ENCODE measurements around the gene MARCHF9. TPM values are rescaled to one million over a fixed set of nuclear protein-coding genes. Genes with fewer than 3 reads are reported as not detected.

The MARCHF9 gene
- total RNA-seq, 1 donor, result 0.72 TPM

DNA sequence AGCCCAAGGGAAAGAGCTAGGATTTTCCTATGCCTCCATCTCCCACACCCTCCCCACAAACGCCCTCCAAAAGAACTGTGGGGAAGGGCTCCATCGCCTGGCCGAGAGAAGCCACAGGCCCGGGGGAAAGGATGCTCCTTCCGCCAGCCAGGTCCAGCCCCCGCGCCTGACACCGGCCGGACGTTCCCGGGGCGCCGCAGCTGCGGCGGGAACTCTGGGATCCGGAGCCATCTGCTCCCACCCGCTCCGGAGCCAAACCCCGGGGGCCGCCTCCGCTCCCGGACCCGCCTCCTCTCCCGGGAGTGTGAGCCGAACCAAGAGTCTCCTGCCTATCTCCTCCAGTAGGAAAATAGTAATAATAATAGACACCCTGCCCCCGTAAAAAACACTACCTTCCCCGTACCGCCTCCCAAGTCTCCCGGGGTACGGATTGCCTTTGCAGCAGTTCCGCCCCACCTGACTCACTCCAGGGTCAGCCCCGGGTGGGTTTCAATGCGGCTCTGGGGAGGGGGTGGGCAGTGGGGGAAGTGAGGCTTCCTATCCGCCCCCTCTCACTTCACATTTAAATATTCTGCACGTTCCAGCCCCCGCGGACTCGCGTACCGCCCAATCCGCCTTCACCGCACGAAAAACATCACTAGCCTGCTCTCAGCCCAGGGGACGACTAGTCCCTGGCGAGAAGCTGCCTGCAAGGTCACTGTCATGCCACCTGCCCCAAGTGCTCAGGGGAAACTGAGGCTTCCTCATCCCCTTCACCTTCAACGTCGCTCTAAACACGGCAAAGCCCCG, 18.8 kb upstream of the MARCHF9 start:
- Histone ChIP-seq H3K79me2 (ENCODE audit: insufficient read depth, low read length) (no peaks in the 10 kb centered on the region), H3K27ac (ENCODE audit: low read depth, low read length) (no peak overlapping the region), H3K9me3 (ENCODE audit: low read depth, low read length) (no peaks in the 10 kb centered on the region), H3K4me2 (ENCODE audit: insufficient read depth, low read length) (peak overlapping the region; percentile 58), H3K27me3 (ENCODE audit: insufficient read depth, low read length) (peaks cover 78% of the 10 kb centered on the region), H3K4me1 (ENCODE audit: insufficient read depth, low read length) (peaks cover 9% of the 10 kb centered on the region), H3K4me3 (ENCODE audit: insufficient read depth, low read length) (peak overlapping the region; percentile 52), H2AFZ (ENCODE audit: low read length) (peak overlapping the region; percentile 25), H3K36me3 (ENCODE audit: insufficient read depth, low read length) (no peaks in the 10 kb centered on the region), H4K20me1 (ENCODE audit: insufficient read depth, low read length) (peaks cover 4% of the 10 kb centered on the region)
- TF ChIP-seq CTCF (IDR thresholded peaks at IDR 0.05; ENCODE audit: extremely low read depth, low read depth, low read length), result peak; percentile 29
- DNase-seq (ENCODE audit: insufficient read length, low spot score, missing footprints), result peak; percentile 95

GRCh38 chr12:57736741-57737466, 18.0 kb upstream of the MARCHF9 start:
- H3K27ac ChIP-seq (ENCODE audit: low read depth, low read length), result no peak overlapping the region
- H3K4me2 ChIP-seq (ENCODE audit: insufficient read depth, low read length), result peak overlapping the region; percentile 58
- H3K4me3 ChIP-seq (ENCODE audit: insufficient read depth, low read length), result peak overlapping the region; percentile 52
- H2AFZ ChIP-seq (ENCODE audit: low read length), result no peak overlapping the region
- no peaks in the 10 kb centered on the region for H3K79me2 ChIP-seq (ENCODE audit: insufficient read depth, low read length)
- H4K20me1 ChIP-seq (ENCODE audit: insufficient read depth, low read length), result peaks cover 4% of the 10 kb centered on the region
- H3K9me3 ChIP-seq (ENCODE audit: low read depth, low read length), result no peaks in the 10 kb centered on the region
- H3K36me3 ChIP-seq (ENCODE audit: insufficient read depth, low read length), result no peaks in the 10 kb centered on the region
- H3K27me3 ChIP-seq (ENCODE audit: insufficient read depth, low read length), result peaks cover 82% of the 10 kb centered on the region
- peak; percentile 89 for DNase-seq (ENCODE audit: insufficient read length, low spot score, missing footprints)
- TF ChIP-seq CTCF (IDR thresholded peaks at IDR 0.05; ENCODE audit: extremely low read depth, low read depth, low read length), result no peak
- peaks cover 9% of the 10 kb centered on the region for H3K4me1 ChIP-seq (ENCODE audit: insufficient read depth, low read length)

- H3K27ac ChIP-seq (ENCODE audit: low read depth, low read length), result no peak overlapping the region
- H3K9me3 ChIP-seq (ENCODE audit: low read depth, low read length), result no peaks in the 10 kb centered on the region
- H4K20me1 ChIP-seq (ENCODE audit: insufficient read depth, low read length), result peaks cover 4% of the 10 kb centered on the region
- no peaks in the 10 kb centered on the region for H3K79me2 ChIP-seq (ENCODE audit: insufficient read depth, low read length)
- peak; percentile 8 for TF ChIP-seq CTCF (IDR thresholded peaks at IDR 0.05; ENCODE audit: extremely low read depth, low read depth, low read length)
- H3K4me1 ChIP-seq (ENCODE audit: insufficient read depth, low read length), result peaks cover 9% of the 10 kb centered on the region
- no peaks in the 10 kb centered on the region for H3K36me3 ChIP-seq (ENCODE audit: insufficient read depth, low read length)
- peak overlapping the region; percentile 16 for H3K4me3 ChIP-seq (ENCODE audit: insufficient read depth, low read length)
- H3K4me2 ChIP-seq (ENCODE audit: insufficient read depth, low read length), result peak overlapping the region; percentile 43
- H2AFZ ChIP-seq (ENCODE audit: low read length), result no peak overlapping the region
- DNase-seq (ENCODE audit: insufficient read length, low spot score, missing footprints), result peak; percentile 93
- H3K27me3 ChIP-seq (ENCODE audit: insufficient read depth, low read length), result peaks cover 90% of the 10 kb centered on the region
Measured at GRCh38 chr12:57737467-57738460, 17.1 kb upstream of the MARCHF9 start.
